ENCODE results near the gene CTNND2. TPM values are rescaled to one million over a fixed set of nuclear protein-coding genes. Genes with fewer than 3 reads are reported as not detected.
"Not testable (repeated sequence)": the region's sequence is repeated elsewhere in the genome, so short reads cannot be mapped to it uniquely, and the experiment has no call there.

Gene CTNND2
- total RNA-seq, 1 donor from 2014 or later: 13.9 TPM

DNA sequence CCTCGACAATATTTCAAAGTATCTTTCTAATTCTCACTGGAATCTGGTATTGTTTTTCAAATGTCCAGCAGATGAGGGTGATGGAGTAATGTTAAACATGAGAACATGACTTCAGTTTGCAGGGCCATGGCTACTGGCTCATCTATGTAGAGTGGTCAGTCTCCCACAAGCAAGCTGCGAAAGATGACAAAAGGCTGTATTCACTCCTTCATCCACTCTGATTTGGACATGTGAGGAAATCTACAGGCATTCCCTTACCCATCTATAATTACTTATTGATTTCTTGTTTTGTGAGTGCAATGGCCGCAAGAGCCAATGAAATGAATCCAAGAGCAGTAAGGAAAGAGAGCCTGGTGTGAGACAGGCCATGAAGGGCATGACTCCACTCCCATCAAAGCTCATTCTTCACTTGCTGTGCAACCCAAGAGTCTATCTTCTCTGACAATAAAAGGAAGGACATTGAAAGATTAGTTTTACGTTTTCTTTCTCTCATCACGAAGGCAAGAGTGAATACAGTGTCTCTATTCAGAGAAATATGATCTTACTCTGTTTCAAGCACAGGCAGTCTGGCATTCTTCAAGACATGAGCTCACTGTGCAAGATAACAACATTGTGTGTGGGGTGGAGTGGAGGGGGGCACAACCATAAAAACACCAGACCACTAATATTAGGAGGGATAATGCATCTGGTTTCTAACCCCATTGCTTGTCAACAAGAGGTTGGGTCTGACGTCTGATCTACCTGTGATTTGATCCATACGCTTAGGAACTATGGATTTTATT lies 893.6 kb downstream of the CTNND2 start:
- no peaks in the 10 kb centered on the region for H3K36me3 ChIP-seq
- no peaks in the 10 kb centered on the region for H3K27me3 ChIP-seq
- no peak for DNase-seq (ENCODE audit: low spot score)
- H4K20me1 ChIP-seq (ENCODE audit: low read depth): no peaks in the 10 kb centered on the region
- H3K4me3 Mint-ChIP-seq: no peak overlapping the region
- no peak overlapping the region for H3K9ac ChIP-seq
- H3F3A ChIP-seq (ENCODE audit: low read depth): no peaks in the 10 kb centered on the region
- H3K27me3 Mint-ChIP-seq (ENCODE audit: insufficient read depth, low read depth): no peaks in the 10 kb centered on the region
- H3K79me2 ChIP-seq (ENCODE audit: low read depth): no peaks in the 10 kb centered on the region
- TF ChIP-seq EZH2 (IDR thresholded peaks at IDR 0.05): no peak
- no peak for TF ChIP-seq CTCF (IDR thresholded peaks at IDR 0.05)
- TF ChIP-seq EZH2phosphoT487 (IDR thresholded peaks at IDR 0.05): no peak
- no peak overlapping the region for H3K4me3 ChIP-seq
- no peak overlapping the region for H3K27ac ChIP-seq
- H3K9me3 ChIP-seq (ENCODE audit: low read depth): no peaks in the 10 kb centered on the region
- peaks cover 3% of the 10 kb centered on the region for H3K4me1 ChIP-seq
- no peak overlapping the region for H3K27ac Mint-ChIP-seq
- H3K4me1 Mint-ChIP-seq: no peaks in the 10 kb centered on the region
- no peak overlapping the region for H3K4me2 ChIP-seq
- peaks cover 11% of the 10 kb centered on the region for H3K36me3 Mint-ChIP-seq
- H2AFZ ChIP-seq (replicated peaks): no peak overlapping the region
- H3K9me3 Mint-ChIP-seq: no peaks in the 10 kb centered on the region

DNA sequence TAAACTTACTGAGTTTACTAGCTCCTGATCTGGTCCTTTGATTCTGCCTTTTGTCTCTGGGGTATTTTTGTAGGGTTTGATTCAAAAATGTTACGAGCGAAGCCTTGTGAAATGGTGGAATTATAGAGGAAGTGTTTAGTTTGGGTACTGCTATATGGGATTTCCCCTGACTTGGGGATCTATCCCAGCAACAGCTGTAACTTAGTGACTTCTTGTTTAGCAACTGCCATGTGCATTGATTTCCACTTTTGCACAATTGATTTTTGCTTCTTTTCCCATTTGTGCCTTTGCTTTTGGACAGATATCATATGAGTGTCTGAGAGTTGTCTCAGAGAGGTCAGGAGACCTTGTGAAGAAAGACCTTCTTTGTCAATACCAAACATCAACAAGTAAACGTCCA lies 894.7 kb downstream of the CTNND2 start:
- Histone ChIP-seq H3K9ac (no peak overlapping the region), H2AFZ (replicated peaks) (no peak overlapping the region), H3K27me3 (no peaks in the 10 kb centered on the region), H3K4me1 (no peaks in the 10 kb centered on the region), H4K20me1 (ENCODE audit: low read depth) (no peaks in the 10 kb centered on the region), H3K9me3 (ENCODE audit: low read depth) (no peaks in the 10 kb centered on the region), H3K79me2 (ENCODE audit: low read depth) (no peaks in the 10 kb centered on the region), H3K27ac (no peak overlapping the region), H3F3A (ENCODE audit: low read depth) (no peaks in the 10 kb centered on the region), H3K4me3 (no peak overlapping the region), H3K36me3 (no peaks in the 10 kb centered on the region), H3K4me2 (no peak overlapping the region)
- TF ChIP-seq CTCF (IDR thresholded peaks at IDR 0.05) (no peak), EZH2 (IDR thresholded peaks at IDR 0.05) (no peak), EZH2phosphoT487 (IDR thresholded peaks at IDR 0.05) (no peak)
- no peak overlapping the region for H3K4me3 Mint-ChIP-seq
- H3K4me1 Mint-ChIP-seq: no peaks in the 10 kb centered on the region
- H3K27ac Mint-ChIP-seq: no peak overlapping the region
- H3K9me3 Mint-ChIP-seq: no peaks in the 10 kb centered on the region
- no peak for DNase-seq (ENCODE audit: low spot score)
- H3K36me3 Mint-ChIP-seq: peaks cover 9% of the 10 kb centered on the region
- no peaks in the 10 kb centered on the region for H3K27me3 Mint-ChIP-seq (ENCODE audit: insufficient read depth, low read depth)

DNA sequence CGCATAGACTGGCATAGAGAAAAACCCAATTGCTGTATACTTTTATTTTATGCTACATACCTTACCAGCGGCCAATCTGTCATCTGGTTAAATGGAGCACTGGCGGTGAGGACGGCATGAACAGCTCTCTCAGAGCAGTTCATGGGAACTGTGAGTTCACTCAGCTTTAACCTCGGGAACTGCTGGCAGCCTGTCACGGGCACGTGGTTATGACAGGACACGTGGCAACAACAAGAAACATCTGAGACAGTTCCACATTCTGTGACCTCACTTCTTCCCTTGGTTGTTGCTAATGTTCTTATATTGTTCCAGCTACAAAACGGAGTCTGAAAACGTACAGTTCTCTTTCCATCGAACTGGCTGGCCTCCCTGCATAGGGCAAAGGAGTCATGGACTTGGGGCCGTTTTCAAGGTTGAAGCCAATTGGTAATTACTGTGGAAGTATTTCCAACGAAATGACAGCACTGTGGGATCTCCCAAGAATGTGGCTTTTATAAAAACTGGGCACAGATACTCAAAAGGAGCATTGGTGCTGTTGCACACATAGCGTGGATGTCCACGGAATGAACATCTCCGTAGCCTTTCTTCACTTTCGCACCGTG lies 896.9 kb downstream of the CTNND2 start:
- H3K4me1 Mint-ChIP-seq: no peaks in the 10 kb centered on the region

GRCh38 chr5:11004523-11004922 lies 899.7 kb downstream of the CTNND2 start:
- not testable (repeated sequence) for H3K27me3 ChIP-seq

More for the DNA sequence above, 896.9 kb downstream of the CTNND2 start:
- Histone ChIP-seq H3K27me3 (no peaks in the 10 kb centered on the region), H3K79me2 (ENCODE audit: low read depth) (no peaks in the 10 kb centered on the region), H3K4me1 (no peaks in the 10 kb centered on the region), H3K36me3 (no peaks in the 10 kb centered on the region), H3K27ac (no peak overlapping the region), H3F3A (ENCODE audit: low read depth) (no peaks in the 10 kb centered on the region), H3K9me3 (ENCODE audit: low read depth) (no peaks in the 10 kb centered on the region), H3K4me3 (no peak overlapping the region), H2AFZ (replicated peaks) (no peak overlapping the region), H4K20me1 (ENCODE audit: low read depth) (no peaks in the 10 kb centered on the region), H3K9ac (no peak overlapping the region), H3K4me2 (no peak overlapping the region)
- no peak for TF ChIP-seq EZH2 (IDR thresholded peaks at IDR 0.05)
- no peak for TF ChIP-seq EZH2phosphoT487 (IDR thresholded peaks at IDR 0.05)
- no peak for TF ChIP-seq CTCF (IDR thresholded peaks at IDR 0.05)
- Mint-ChIP-seq H3K27ac (no peak overlapping the region), H3K9me3 (no peaks in the 10 kb centered on the region), H3K27me3 (ENCODE audit: insufficient read depth, low read depth) (no peaks in the 10 kb centered on the region), H3K36me3 (peaks cover 6% of the 10 kb centered on the region), H3K4me3 (no peak overlapping the region)
- no peak for DNase-seq (ENCODE audit: low spot score)

More at GRCh38 chr5:11004523-11004922, 899.7 kb downstream of the CTNND2 start:
- not testable (repeated sequence) for H3K79me2 ChIP-seq (ENCODE audit: low read depth); H3K9me3 ChIP-seq (ENCODE audit: low read depth); H3K9ac ChIP-seq; H3K36me3 ChIP-seq; H3K4me1 Mint-ChIP-seq; H3K4me3 ChIP-seq; H3K27me3 Mint-ChIP-seq (ENCODE audit: insufficient read depth, low read depth); H3K9me3 Mint-ChIP-seq; H2AFZ ChIP-seq (replicated peaks); H3K4me2 ChIP-seq; H3K27ac Mint-ChIP-seq; H3K36me3 Mint-ChIP-seq; H4K20me1 ChIP-seq (ENCODE audit: low read depth); H3F3A ChIP-seq (ENCODE audit: low read depth); H3K4me1 ChIP-seq; H3K27ac ChIP-seq; H3K4me3 Mint-ChIP-seq; DNase-seq (ENCODE audit: low spot score)
